DOHH2 (cell line): ENCODE results near the gene ARMH2.

Experiments used
- CTCF ChIP-seq: fragments of 200-600 bp; sonication (generic); IDR thresholded peaks from one replicate; pipeline ENCODE4 v1.5.1; 2014; ENCODE audit warnings: antibody characterized with exemption, mild to moderate bottlenecking, low read depth, low read length; ENCODE audit not compliant: poor library complexity, severe bottlenecking
- EZH2phosphoT487 ChIP-seq: fragments of 200-600 bp; sonication (generic); IDR thresholded peaks from 2 replicates; pipeline ENCODE4 v1.6.1; 2017; ENCODE audit warnings: borderline replicate concordance, mild to moderate bottlenecking, antibody characterized with exemption, low read length, moderate library complexity, mixed read lengths

GRCh38 chr6:24777227-24777626, 21.5 kb downstream of the ARMH2 start:
- TF ChIP-seq CTCF, result no peak
- no peak for TF ChIP-seq EZH2phosphoT487
